ENCODE results near the gene NUCB2. TPM values are rescaled to one million over a fixed set of nuclear protein-coding genes. Genes with fewer than 3 reads are reported as not detected.
A peak's percentile ranks its signal among the peaks of the same experiment; 100 is the strongest.

NUCB2 gene
- total and polyA plus RNA-seq, 2 of the 13 experiments (the other 11 are each of a cell fraction or from before 2014, with no cell fraction given), result 54.2 to 82.4 TPM

- TF ChIP-seq, protein P1, sequence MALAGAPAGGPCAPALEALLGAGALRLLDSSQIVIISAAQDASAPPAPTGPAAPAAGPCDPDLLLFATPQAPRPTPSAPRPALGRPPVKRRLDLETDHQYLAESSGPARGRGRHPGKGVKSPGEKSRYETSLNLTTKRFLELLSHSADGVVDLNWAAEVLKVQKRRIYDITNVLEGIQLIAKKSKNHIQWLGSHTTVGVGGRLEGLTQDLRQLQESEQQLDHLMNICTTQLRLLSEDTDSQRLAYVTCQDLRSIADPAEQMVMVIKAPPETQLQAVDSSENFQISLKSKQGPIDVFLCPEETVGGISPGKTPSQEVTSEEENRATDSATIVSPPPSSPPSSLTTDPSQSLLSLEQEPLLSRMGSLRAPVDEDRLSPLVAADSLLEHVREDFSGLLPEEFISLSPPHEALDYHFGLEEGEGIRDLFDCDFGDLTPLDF (CRISPR knock-in tag; IDR thresholded peaks at IDR 0.05), result peak; percentile 23; the same call in 1 of the 2 replicates
- peak; percentile 55; the same call in 1 of the 2 replicates for TF ChIP-seq ZFY (CRISPR knock-in tag; IDR thresholded peaks at IDR 0.05)
- TF ChIP-seq ZBTB1 (CRISPR knock-in tag; IDR thresholded peaks at IDR 0.05; ENCODE audit: borderline replicate concordance), result no peak
- TF ChIP-seq, protein P2, sequence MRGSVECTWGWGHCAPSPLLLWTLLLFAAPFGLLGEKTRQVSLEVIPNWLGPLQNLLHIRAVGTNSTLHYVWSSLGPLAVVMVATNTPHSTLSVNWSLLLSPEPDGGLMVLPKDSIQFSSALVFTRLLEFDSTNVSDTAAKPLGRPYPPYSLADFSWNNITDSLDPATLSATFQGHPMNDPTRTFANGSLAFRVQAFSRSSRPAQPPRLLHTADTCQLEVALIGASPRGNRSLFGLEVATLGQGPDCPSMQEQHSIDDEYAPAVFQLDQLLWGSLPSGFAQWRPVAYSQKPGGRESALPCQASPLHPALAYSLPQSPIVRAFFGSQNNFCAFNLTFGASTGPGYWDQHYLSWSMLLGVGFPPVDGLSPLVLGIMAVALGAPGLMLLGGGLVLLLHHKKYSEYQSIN (CRISPR knock-in tag; IDR thresholded peaks at IDR 0.05; ENCODE audit: borderline replicate concordance), result no peak
- TF ChIP-seq, protein P3, sequence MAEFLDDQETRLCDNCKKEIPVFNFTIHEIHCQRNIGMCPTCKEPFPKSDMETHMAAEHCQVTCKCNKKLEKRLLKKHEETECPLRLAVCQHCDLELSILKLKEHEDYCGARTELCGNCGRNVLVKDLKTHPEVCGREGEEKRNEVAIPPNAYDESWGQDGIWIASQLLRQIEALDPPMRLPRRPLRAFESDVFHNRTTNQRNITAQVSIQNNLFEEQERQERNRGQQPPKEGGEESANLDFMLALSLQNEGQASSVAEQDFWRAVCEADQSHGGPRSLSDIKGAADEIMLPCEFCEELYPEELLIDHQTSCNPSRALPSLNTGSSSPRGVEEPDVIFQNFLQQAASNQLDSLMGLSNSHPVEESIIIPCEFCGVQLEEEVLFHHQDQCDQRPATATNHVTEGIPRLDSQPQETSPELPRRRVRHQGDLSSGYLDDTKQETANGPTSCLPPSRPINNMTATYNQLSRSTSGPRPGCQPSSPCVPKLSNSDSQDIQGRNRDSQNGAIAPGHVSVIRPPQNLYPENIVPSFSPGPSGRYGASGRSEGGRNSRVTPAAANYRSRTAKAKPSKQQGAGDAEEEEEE (CRISPR knock-in tag; IDR thresholded peaks at IDR 0.05; ENCODE audit: borderline replicate concordance), result no peak
- peak; percentile 20; the same call in 1 of the 2 replicates for TF ChIP-seq BRF2 (CRISPR knock-in tag; IDR thresholded peaks at IDR 0.05)
- TF ChIP-seq LRRFIP1 (CRISPR knock-in tag; conservative IDR thresholded peaks at IDR 0.05), result no peak
- 0 out of 2 replicates have a peak, but pooled peaks have one; percentile 49 for TF ChIP-seq PAF1 (CRISPR knock-in tag; IDR thresholded peaks at IDR 0.05)
- no peak for TF ChIP-seq ZNF598 (CRISPR knock-in tag; IDR thresholded peaks at IDR 0.05; ENCODE audit: borderline replicate concordance)
- TF ChIP-seq, protein P4, sequence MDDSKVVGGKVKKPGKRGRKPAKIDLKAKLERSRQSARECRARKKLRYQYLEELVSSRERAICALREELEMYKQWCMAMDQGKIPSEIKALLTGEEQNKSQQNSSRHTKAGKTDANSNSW (CRISPR knock-in tag; IDR thresholded peaks at IDR 0.05; ENCODE audit: borderline replicate concordance), result no peak
- TF ChIP-seq MAF1 (CRISPR knock-in tag; IDR thresholded peaks at IDR 0.05; ENCODE audit: borderline replicate concordance), result no peak; the same call in 1 of the 2 replicates
- TF ChIP-seq, protein P5, sequence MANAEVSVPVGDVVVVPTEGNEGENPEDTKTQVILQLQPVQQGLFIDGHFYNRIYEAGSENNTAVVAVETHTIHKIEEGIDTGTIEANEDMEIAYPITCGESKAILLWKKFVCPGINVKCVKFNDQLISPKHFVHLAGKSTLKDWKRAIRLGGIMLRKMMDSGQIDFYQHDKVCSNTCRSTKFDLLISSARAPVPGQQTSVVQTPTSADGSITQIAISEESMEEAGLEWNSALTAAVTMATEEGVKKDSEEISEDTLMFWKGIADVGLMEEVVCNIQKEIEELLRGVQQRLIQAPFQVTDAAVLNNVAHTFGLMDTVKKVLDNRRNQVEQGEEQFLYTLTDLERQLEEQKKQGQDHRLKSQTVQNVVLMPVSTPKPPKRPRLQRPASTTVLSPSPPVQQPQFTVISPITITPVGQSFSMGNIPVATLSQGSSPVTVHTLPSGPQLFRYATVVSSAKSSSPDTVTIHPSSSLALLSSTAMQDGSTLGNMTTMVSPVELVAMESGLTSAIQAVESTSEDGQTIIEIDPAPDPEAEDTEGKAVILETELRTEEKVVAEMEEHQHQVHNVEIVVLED (CRISPR knock-in tag; IDR thresholded peaks at IDR 0.05; ENCODE audit: borderline replicate concordance), result 0 out of 2 replicates have a peak, but pooled peaks have one; percentile 45
- no peak for TF ChIP-seq GPN1 (CRISPR knock-in tag; IDR thresholded peaks at IDR 0.05; ENCODE audit: borderline replicate concordance)
Observed at GRCh38 chr11:17352950-17353820, 76.6 kb downstream of the NUCB2 start (continued).
